ES-I3 (cell line): ENCODE measurements around the gene C4orf50.

Experiments used
- H3K36me3 ChIP-seq: 2 replicates; pipeline ENCODE4 v1.6.1; 2013; ENCODE audit warnings: mild to moderate bottlenecking, low read length, control low read depth, moderate library complexity; ENCODE audit not compliant: insufficient read depth
- H3K4me1 ChIP-seq: 2 replicates; pipeline ENCODE4 v1.6.1; 2013; ENCODE audit warnings: mild to moderate bottlenecking, control low read depth, low read length; ENCODE audit not compliant: insufficient read depth
- H3K9ac ChIP-seq: 2 replicates; pipeline ENCODE4 v1.6.1; 2013; ENCODE audit warnings: low read depth, mild to moderate bottlenecking, low read length, moderate library complexity
- H3K9me3 ChIP-seq: 2 replicates; pipeline ENCODE4 v1.6.1; 2013; ENCODE audit warnings: mild to moderate bottlenecking, low read length, moderate library complexity; ENCODE audit not compliant: control insufficient read depth, insufficient read depth

C4orf50 gene

GRCh38 chr4:5885733-5886132 is 132.5 kb downstream of the C4orf50 start:
- Histone ChIP-seq H3K36me3 (no peaks in the 10 kb centered on the region), H3K9me3 (no peaks in the 10 kb centered on the region), H3K4me1 (peaks cover 8% of the 10 kb centered on the region; the same call in 1 of the 2 replicates), H3K9ac (no peak overlapping the region)

- no peak overlapping the region for H3K9ac ChIP-seq
- peaks cover 8% of the 10 kb centered on the region; the same call in 1 of the 2 replicates for H3K4me1 ChIP-seq
Measured at GRCh38 chr4:5884796-5885195, 133.4 kb downstream of the C4orf50 start.

GRCh38 chr4:5883916-5884315 is 134.3 kb downstream of the C4orf50 start:
- H3K9ac ChIP-seq: no peak overlapping the region
- no peaks in the 10 kb centered on the region for H3K9me3 ChIP-seq
- no peaks in the 10 kb centered on the region for H3K36me3 ChIP-seq
- H3K4me1 ChIP-seq: peaks cover under 1% of the 10 kb centered on the region; the same call in 1 of the 2 replicates

More at GRCh38 chr4:5884796-5885195, 133.4 kb downstream of the C4orf50 start:
- H3K9me3 ChIP-seq: no peaks in the 10 kb centered on the region
- no peaks in the 10 kb centered on the region for H3K36me3 ChIP-seq

- Histone ChIP-seq H3K9me3 (no peaks in the 10 kb centered on the region), H3K4me1 (no peaks in the 10 kb centered on the region), H3K36me3 (no peaks in the 10 kb centered on the region), H3K9ac (no peak overlapping the region)
Measured at GRCh38 chr4:5882947-5883346, 135.3 kb downstream of the C4orf50 start.

- no peaks in the 10 kb centered on the region for H3K36me3 ChIP-seq
- H3K9me3 ChIP-seq: no peaks in the 10 kb centered on the region
- H3K4me1 ChIP-seq: no peaks in the 10 kb centered on the region
- H3K9ac ChIP-seq: no peak overlapping the region
Measured at GRCh38 chr4:5881340-5881739, 136.9 kb downstream of the C4orf50 start.

- Histone ChIP-seq H3K36me3 (no peaks in the 10 kb centered on the region), H3K4me1 (no peaks in the 10 kb centered on the region; the same call in 1 of the 2 replicates), H3K9me3 (no peaks in the 10 kb centered on the region), H3K9ac (no peak overlapping the region)
Measured at GRCh38 chr4:5878359-5878758, 139.9 kb downstream of the C4orf50 start.

- Histone ChIP-seq H3K9ac (no peak overlapping the region), H3K4me1 (no peaks in the 10 kb centered on the region; the same call in 1 of the 2 replicates), H3K9me3 (no peaks in the 10 kb centered on the region), H3K36me3 (no peaks in the 10 kb centered on the region)
Measured at GRCh38 chr4:5877392-5877791, 140.8 kb downstream of the C4orf50 start.

GRCh38 chr4:5874811-5875449 is 143.3 kb downstream of the C4orf50 start:
- H3K9ac ChIP-seq: no peak overlapping the region
- H3K36me3 ChIP-seq: no peaks in the 10 kb centered on the region
- H3K9me3 ChIP-seq: no peaks in the 10 kb centered on the region
- H3K4me1 ChIP-seq: no peaks in the 10 kb centered on the region; the same call in 1 of the 2 replicates

- Histone ChIP-seq H3K4me1 (no peaks in the 10 kb centered on the region; the same call in 1 of the 2 replicates), H3K36me3 (no peaks in the 10 kb centered on the region; the same call in 1 of the 2 replicates), H3K9me3 (no peaks in the 10 kb centered on the region), H3K9ac (no peak overlapping the region)
Measured at GRCh38 chr4:5870701-5871100, 147.5 kb downstream of the C4orf50 start.

- H3K9ac ChIP-seq: no peak overlapping the region
- no peaks in the 10 kb centered on the region; the same call in 1 of the 2 replicates for H3K4me1 ChIP-seq
- no peaks in the 10 kb centered on the region; the same call in 1 of the 2 replicates for H3K36me3 ChIP-seq
- no peaks in the 10 kb centered on the region for H3K9me3 ChIP-seq
Measured at GRCh38 chr4:5869966-5870619, 148.1 kb downstream of the C4orf50 start.

GRCh38 chr4:5867866-5868265 is 150.4 kb downstream of the C4orf50 start:
- Histone ChIP-seq H3K36me3 (no peaks in the 10 kb centered on the region; the same call in 1 of the 2 replicates), H3K4me1 (peaks cover 6% of the 10 kb centered on the region; the same call in 1 of the 2 replicates), H3K9ac (no peak overlapping the region), H3K9me3 (no peaks in the 10 kb centered on the region)

- H3K9ac ChIP-seq: no peak overlapping the region
- H3K9me3 ChIP-seq: no peaks in the 10 kb centered on the region
- no peaks in the 10 kb centered on the region; the same call in 1 of the 2 replicates for H3K36me3 ChIP-seq
- peaks cover 6% of the 10 kb centered on the region; the same call in 1 of the 2 replicates for H3K4me1 ChIP-seq
Measured at GRCh38 chr4:5866841-5867813, 151.1 kb downstream of the C4orf50 start.

- peaks cover 6% of the 10 kb centered on the region; the same call in 1 of the 2 replicates for H3K4me1 ChIP-seq
- peaks cover under 1% of the 10 kb centered on the region; the same call in 1 of the 2 replicates for H3K36me3 ChIP-seq
- no peaks in the 10 kb centered on the region for H3K9me3 ChIP-seq
- H3K9ac ChIP-seq: no peak overlapping the region
Measured at GRCh38 chr4:5865896-5866599, 152.2 kb downstream of the C4orf50 start.
